Spleen (tissue), 10 donors: ENCODE measurements around the gene SMIM23. TPM values are rescaled to one million over a fixed set of nuclear protein-coding genes. Genes with fewer than 3 reads are reported as not detected.

Experiments
- polyA plus RNA-seq, 3 donors: library from polyadenylated mRNA; stranded (reverse); fragments of 200-250 nt; gene quantifications; one replicate each; pipeline ENCODE4 v1.2.1, GENCODE V29; 2013
- total RNA-seq, 7 donors: library from RNA; depleted of rRNA in 3 of 7; stranded (reverse); fragments of >200 nt in 3 of 7; fragmentation: NEBNext Ultra II Directional in 4 of 7; extraction: Animal tissue kit (Norgen Biotek cat#: 25700) in 4 of 7; gene quantifications; one replicate each; pipeline versions ENCODE4 v1.1.0 to v1.2.1, GENCODE V29; 2016 to 2021
- donor health status: healthy with polysubstance abuse.
- donor health status: DM: no; HTN: no; CAD: no; lungs with moderate emphysema.
- donor health status: DM: no; HTN: no; CAD: no.
- donor health status: Bipolar disorder and iron deficiency.
- donor health status: healthy.
- donor health status: DM: no; HTN: no; CAD: no.
- donor health status: DM: yes; HTN: yes; CAD: no.

The SMIM23 gene
- total and polyA plus RNA-seq, 10 donors = not detected

Other genes with a start within 250 kb of the SMIM23 start
- gene FBXW11, start 220.8 kb downstream of the SMIM23 start, total RNA-seq = 10 to 100 TPM; 40.6 to 72.1 (median 64.5) TPM
- gene FBXW11, start 220.8 kb downstream of the SMIM23 start, polyA plus RNA-seq = 10 to 100 TPM in 1 of 3 donors, 1 to 10 TPM in 2; 7.5 to 14.5 (median 8.3) TPM